Endothelial cell of umbilical vein (primary cell): ENCODE measurements around the gene PKD2L2. TPM values are rescaled to one million over a fixed set of nuclear protein-coding genes. Genes with fewer than 3 reads are reported as not detected.

Source experiments
- BruUV-seq: library from RNA; stranded (reverse); fragments of 400-500 nt; replicated peaks from 2 replicates; lab custom pipeline; 2021; lab: Mats Ljungman, UMichigan
- CTCF ChIA-PET: fragments of 300-600, 350-600 bp; sonication (Branson Sonifier 250); formaldehyde crosslinking; loops from one replicate; lab custom pipeline; 2021; ENCODE audit warnings: antibody characterized with exemption, inconsistent platforms; lab: Charles Lee
- POLR2A ChIA-PET: fragments of 300-600, 350-600 bp; sonication (Branson Sonifier 250); formaldehyde crosslinking; loops from one replicate; lab custom pipeline; 2021; ENCODE audit warnings: antibody characterized with exemption, inconsistent platforms; lab: Charles Lee
- DNase-seq: peaks from one replicate; pipeline ENCODE4 v3.0.0-alpha.2; 2011; ENCODE audit warnings: low read depth, low spot score
- FAIRE-seq: peaks from 2 replicates; lab custom pipeline; 2011; peaks lifted over from hg19 to GRCh38; lab: Jason Lieb, UNC
- H2AFZ ChIP-seq: 2 replicates; pipeline ENCODE4 v1.6.0; 2012; ENCODE audit warnings: low read depth, low read length, control low read depth, inconsistent platforms
- H3K27ac ChIP-seq: 2 replicates; pipeline ENCODE4 v1.5.1; 2011; ENCODE audit warnings: low read depth, mild to moderate bottlenecking, control low read depth, low read length, moderate library complexity; ENCODE audit not compliant: insufficient read depth
- H3K27me3 ChIP-seq, 2 experiments: 2 replicates each; pipeline versions ENCODE4 v1.6.0 to v1.6.1; 2011; ENCODE audit warnings: low read length in 2 of 2, mixed read lengths in 1 of 2; ENCODE audit not compliant: control insufficient read depth in 2 of 2, insufficient read depth in 2 of 2
- H3K36me3 ChIP-seq, 2 experiments: 2 replicates in 1 of 2; 3 replicates in 1 of 2; pipeline ENCODE4 v1.5.1; 2011; ENCODE audit warnings: low read length in 2 of 2, mild to moderate bottlenecking in 1 of 2, moderate library complexity in 1 of 2; ENCODE audit not compliant: control insufficient read depth in 2 of 2, insufficient read depth in 2 of 2; ENCODE audit errors: extremely low read depth in 1 of 2
- H3K4me1 ChIP-seq: 3 replicates; pipeline ENCODE4 v1.5.1; 2011; ENCODE audit warnings: mild to moderate bottlenecking, low read length; ENCODE audit not compliant: control insufficient read depth, insufficient read depth; ENCODE audit errors: extremely low read depth
- H3K4me2 ChIP-seq: 2 replicates; pipeline ENCODE4 v1.6.1; 2011; ENCODE audit warnings: low read length, control low read depth, mixed read lengths; ENCODE audit not compliant: insufficient read depth
- H3K4me3 ChIP-seq, 3 experiments: fragments of 200-600 bp in 1 of 3; sonication (generic), shearing (Covaris generic) in 1 of 3; replicated peaks in 1 of 3; 2 replicates each; pipeline ENCODE4 v1.5.1; 2011 to 2016; ENCODE audit warnings: control low read depth in 3 of 3, low read length in 3 of 3, mild to moderate bottlenecking in 2 of 3, inconsistent platforms in 1 of 3, low read depth in 1 of 3, moderate library complexity in 1 of 3; ENCODE audit not compliant: insufficient read depth in 1 of 3
- H3K79me2 ChIP-seq: 2 replicates; pipeline ENCODE4 v1.6.0; 2012; ENCODE audit warnings: low read length, inconsistent platforms; ENCODE audit not compliant: control insufficient read depth, insufficient read depth
- H3K9ac ChIP-seq: replicated peaks from 2 replicates; pipeline ENCODE3; 2011; ENCODE audit warnings: low read length, control low read depth; ENCODE audit not compliant: insufficient read depth; ENCODE audit errors: extremely low read depth
- H3K9me1 ChIP-seq: replicated peaks from 3 replicates; pipeline ENCODE4 v1.6.0; 2011; ENCODE audit warnings: mild to moderate bottlenecking, low read length; ENCODE audit not compliant: control insufficient read depth, insufficient read depth; ENCODE audit errors: extremely low read depth
- H3K9me3 ChIP-seq: replicated peaks from 2 replicates; pipeline ENCODE4 v1.5.1; 2012; ENCODE audit warnings: low read length, inconsistent platforms; ENCODE audit not compliant: control insufficient read depth, insufficient read depth
- H4K20me1 ChIP-seq: replicated peaks from 2 replicates; pipeline ENCODE3; 2011; ENCODE audit warnings: mild to moderate bottlenecking, low read length; ENCODE audit not compliant: control insufficient read depth, insufficient read depth; ENCODE audit errors: extremely low read depth
- CTCF ChIP-seq, 2 donors: IDR thresholded peaks; 1 replicate in 1 of 2; 2 replicates in 1 of 2; pipeline ENCODE4 v1.5.1; 2011; ENCODE audit warnings: low read length in 2 of 2, mild to moderate bottlenecking in 2 of 2, moderate library complexity in 2 of 2, control low read depth in 1 of 2, inconsistent platforms in 1 of 2, low read depth in 1 of 2; ENCODE audit not compliant: insufficient read depth in 1 of 2; ENCODE audit errors: extremely low read depth in 1 of 2
- EZH2 ChIP-seq: IDR thresholded peaks from 2 replicates; pipeline ENCODE4 v1.6.1; 2012; ENCODE audit warnings: borderline replicate concordance, low read depth, mild to moderate bottlenecking, moderate library complexity, low read length, inconsistent platforms; ENCODE audit not compliant: severe bottlenecking
- FOS ChIP-seq: IDR thresholded peaks from 2 replicates; pipeline ENCODE4 v1.6.1; 2011; ENCODE audit warnings: mild to moderate bottlenecking, low read length, moderate library complexity, borderline replicate concordance; ENCODE audit not compliant: insufficient read depth
- GATA2 ChIP-seq: IDR thresholded peaks from 2 replicates; pipeline ENCODE4 v1.7.0; 2011; ENCODE audit warnings: low read depth, mild to moderate bottlenecking, moderate library complexity, mixed read lengths, low read length; ENCODE audit not compliant: insufficient read length, insufficient read depth
- JUN ChIP-seq: IDR thresholded peaks from 2 replicates; pipeline ENCODE4 v1.6.1; 2011; ENCODE audit warnings: borderline replicate concordance, low read depth; ENCODE audit not compliant: insufficient read length, insufficient read depth
- MYC ChIP-seq: IDR thresholded peaks from one replicate; pipeline ENCODE4 v1.6.1; 2011; ENCODE audit warnings: mild to moderate bottlenecking, low read depth, low read length
- POLR2A ChIP-seq: IDR thresholded peaks from 2 replicates; pipeline ENCODE4 v1.6.1; 2012; ENCODE audit warnings: low read depth, mild to moderate bottlenecking, control low read depth, low read length
- POLR2AphosphoS5 ChIP-seq: IDR thresholded peaks from 2 replicates; pipeline ENCODE4 v1.6.1; 2012; ENCODE audit warnings: low read depth, mild to moderate bottlenecking, control low read depth, low read length, moderate library complexity; ENCODE audit not compliant: insufficient read depth
- dilution Hi-C: fragments of 300-500 bp; cut with MboI; formaldehyde crosslinking; loops from one replicate; pipeline ENCODE4 v1.15.0; 2019; ENCODE audit warnings: low sequenced_read_pairs; ENCODE audit not compliant: extremely low pct_ligation_motif_present
- intact Hi-C: fragments of 100-400 bp; cut with micrococcal nuclease; formaldehyde crosslinking; loops from one replicate; pipeline ENCODE4 v1.10.0; 2022
- polyA plus RNA-seq, 4 experiments: library from polyadenylated mRNA; depleted of rRNA in 3 of 4; stranded (reverse) in 3 of 4; unstranded in 1 of 4; fragments of >200 nt; gene quantifications; 2 replicates each; pipeline versions ENCODE4 v1.2.1 to v1.2.3, GENCODE V29; 2011 to 2012; ENCODE audit warnings: missing spikeins in 1 of 4
- total RNA-seq: library from RNA; stranded (reverse); gene quantifications from 2 replicates; pipeline ENCODE4 v1.2.3, GENCODE V29; 2021
- TF ChIP-seq, protein P1 (sequence below): IDR thresholded peaks from 2 replicates; pipeline ENCODE4 v1.6.1; 2011; ENCODE audit not compliant: insufficient read depth, insufficient read length

Gene PKD2L2
- total and polyA plus RNA-seq, 2 donors (not counting 3 experiments of a cell fraction or from before 2014, with no cell fraction given): not detected

DNA sequence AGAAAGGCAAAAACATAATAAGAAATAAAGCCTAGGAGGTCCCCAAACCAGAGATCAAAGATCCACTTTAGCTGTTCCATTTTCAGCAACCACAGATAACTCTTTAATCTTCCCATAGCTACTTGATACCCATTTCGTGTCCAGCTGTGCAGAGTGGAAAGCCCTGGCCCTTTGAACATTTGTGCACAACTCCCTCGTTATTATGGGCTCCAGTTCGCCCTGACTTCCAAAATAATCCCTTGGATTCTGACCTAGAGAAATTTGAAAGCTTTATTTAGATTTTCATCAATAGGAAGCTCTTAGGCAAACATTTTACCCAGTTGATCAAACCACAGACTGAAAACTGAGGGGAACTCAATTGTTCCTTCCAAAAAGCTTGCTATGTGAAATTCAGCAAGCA, 16.8 kb upstream of the PKD2L2 start:
- BruUV-seq: no TSS peak
- H3K9ac ChIP-seq: no peak overlapping the region
- FAIRE-seq (no peak), DNase-seq (no peak)
- H3K36me3 ChIP-seq: no peaks in the 10 kb centered on the region
- POLR2A ChIA-PET: no interaction called here
- H3K27ac ChIP-seq: no peak overlapping the region
- dilution Hi-C loops: no loop called here
- H3K4me1 ChIP-seq: no peaks in the 10 kb centered on the region
- CTCF ChIA-PET: interaction anchor here (2.3 kb wide), 1 partner anchor 93 kb away, joined by 5 read pairs; no protein-coding TSS in a partner anchor
- no peaks in the 10 kb centered on the region for H3K9me1 ChIP-seq
- H3K79me2 ChIP-seq: no peaks in the 10 kb centered on the region
- intact Hi-C loops: no loop called here
- TF ChIP-seq CTCF (IDR thresholded peaks at IDR 0.05; ENCODE audit: extremely low read depth in 1 of 2, insufficient read depth in 1 of 2, low read depth in 1 of 2, low read length in 2 of 2): no peak
- no peak for TF ChIP-seq POLR2A
- no peak for TF ChIP-seq MYC
- TF ChIP-seq JUN: no peak
- TF ChIP-seq, protein P1, sequence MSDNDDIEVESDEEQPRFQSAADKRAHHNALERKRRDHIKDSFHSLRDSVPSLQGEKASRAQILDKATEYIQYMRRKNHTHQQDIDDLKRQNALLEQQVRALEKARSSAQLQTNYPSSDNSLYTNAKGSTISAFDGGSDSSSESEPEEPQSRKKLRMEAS: no peak
- no peak for TF ChIP-seq POLR2AphosphoS5
- no peak for TF ChIP-seq FOS
- no peak for TF ChIP-seq EZH2
- TF ChIP-seq GATA2: no peak
- H3K4me3 ChIP-seq: no peak overlapping the region
- no peak overlapping the region for H3K4me2 ChIP-seq
- peaks cover 0 to 4% of the 10 kb centered on the region in 2 experiments for H3K27me3 ChIP-seq
- no peaks in the 10 kb centered on the region for H4K20me1 ChIP-seq
- H2AFZ ChIP-seq: no peak overlapping the region
- no peaks in the 10 kb centered on the region for H3K9me3 ChIP-seq
